T-helper 17 cell (primary cell): ENCODE data around the gene CA11. TPM values are rescaled to one million over a fixed set of nuclear protein-coding genes. Genes with fewer than 3 reads are reported as not detected.

ENCODE experiments used
- ATAC-seq: fragments of 150-1000 bp; cut with Tn5 transposase; 2 replicates; pipeline ENCODE4 v1.10.0; 2021; ENCODE audit warnings: mild to moderate bottlenecking, moderate library complexity
- DNase-seq, 3 donors: peaks; one replicate each; pipeline versions ENCODE4 v3.0.0 to v3.0.0-alpha.2; 2020 to 2021
- H3K9me3 ChIP-seq: one replicate; pipeline ENCODE4 v1.7.0; 2013; ENCODE audit warnings: low read length, mild to moderate bottlenecking; ENCODE audit not compliant: control insufficient read depth, poor library complexity, severe bottlenecking
- H3K27ac Mint-ChIP-seq: one replicate; pipeline ENCODE4 v1.8.0; 2022; ENCODE audit warnings: mild to moderate bottlenecking, moderate library complexity, mixed read lengths
- H3K27me3 Mint-ChIP-seq: one replicate; pipeline ENCODE4 v1.8.0; 2022; ENCODE audit warnings: mixed read lengths
- H3K36me3 Mint-ChIP-seq: one replicate; pipeline ENCODE4 v1.8.0; 2022; ENCODE audit warnings: low read depth, mixed read lengths
- H3K4me1 Mint-ChIP-seq: one replicate; pipeline ENCODE4 v1.8.0; 2022; ENCODE audit warnings: mild to moderate bottlenecking, mixed read lengths
- H3K4me3 Mint-ChIP-seq: one replicate; pipeline ENCODE4 v1.8.0; 2022; ENCODE audit warnings: mild to moderate bottlenecking, moderate library complexity, mixed read lengths
- total RNA-seq, 4 donors: library from RNA in 2 of 4; stranded (reverse) in 2 of 4; gene quantifications; one replicate each; pipeline ENCODE4 v1.2.3 and lab custom pipeline; 2022 to 2026

CA11 gene
- total RNA-seq, 2 donors from 2014 or later: 7.4 to 9.6 TPM

DNA sequence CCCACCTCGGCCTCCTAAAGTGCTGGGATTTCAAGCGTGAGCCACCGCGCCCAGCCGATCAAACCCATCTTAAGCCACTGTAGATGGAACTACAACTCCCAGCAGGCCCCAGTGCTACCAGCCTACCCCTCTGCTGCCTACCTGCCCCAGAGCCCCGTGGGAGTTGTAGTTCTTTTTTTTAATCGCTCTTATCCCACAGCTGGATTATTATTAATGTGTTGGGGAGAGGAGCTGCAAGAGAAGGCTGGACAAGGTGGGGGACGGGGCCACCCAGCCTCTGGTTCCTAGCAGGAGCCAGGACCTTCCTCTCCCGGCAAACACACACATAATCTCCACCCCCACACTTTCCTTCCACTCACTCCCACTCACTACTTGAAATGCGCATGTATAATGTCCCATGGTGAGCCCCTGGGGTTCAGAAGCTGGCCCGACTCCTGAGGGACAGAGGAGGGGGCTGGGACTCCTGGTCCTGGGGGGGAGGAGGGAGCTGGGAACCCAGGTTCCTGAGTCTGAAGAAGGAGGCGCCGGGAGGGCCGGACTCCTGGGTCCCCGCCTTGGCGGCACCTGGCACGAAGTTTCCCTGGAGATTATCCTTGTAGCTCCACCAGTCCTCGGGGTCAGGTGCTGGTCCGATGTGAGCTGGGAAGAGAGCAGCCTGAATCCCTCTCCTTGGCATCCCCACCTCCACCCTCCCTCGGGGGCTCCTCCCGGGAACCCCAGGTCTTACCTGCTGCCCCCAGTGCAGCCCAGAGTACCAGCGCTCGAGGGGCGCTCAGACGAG is 958 bp downstream of the CA11 start:
- H3K27ac Mint-ChIP-seq: peak overlapping the region; percentile 95
- ATAC-seq: peak; percentile 70

DNA sequence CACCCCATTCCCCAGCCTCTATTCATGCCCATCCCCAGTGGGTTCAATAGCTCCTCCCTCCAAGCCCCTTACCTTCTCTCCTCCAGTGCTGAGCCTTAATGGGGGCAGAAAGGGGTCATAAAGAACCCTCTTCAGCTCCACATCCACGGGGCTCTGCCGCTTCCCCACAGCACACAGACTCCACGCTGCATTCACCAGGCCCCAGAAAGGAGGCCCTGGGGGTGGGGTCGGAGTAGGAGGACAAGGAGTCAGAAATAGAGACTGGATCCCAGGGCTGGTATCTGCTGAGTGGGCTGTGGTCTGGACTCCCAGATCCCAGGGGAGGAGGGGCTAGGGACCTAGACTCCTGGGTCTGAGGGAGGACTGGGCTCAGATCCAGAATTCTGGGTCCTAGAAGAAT is 1.6 kb downstream of the CA11 start:
- Mint-ChIP-seq H3K27me3 (no peaks in the 10 kb centered on the region), H3K36me3 (no peaks in the 10 kb centered on the region), H3K4me3 (peak overlapping the region; percentile 98), H3K27ac (peak overlapping the region; percentile 95), H3K4me1 (peaks cover 32% of the 10 kb centered on the region)
- no peak for ATAC-seq
- DNase-seq: no peak
- no peaks in the 10 kb centered on the region for H3K9me3 ChIP-seq

More for the DNA sequence above, 958 bp downstream of the CA11 start:
- Mint-ChIP-seq H3K4me3 (peak overlapping the region; percentile 98), H3K4me1 (peaks cover 32% of the 10 kb centered on the region), H3K27me3 (no peaks in the 10 kb centered on the region), H3K36me3 (no peaks in the 10 kb centered on the region)
- no peaks in the 10 kb centered on the region for H3K9me3 ChIP-seq
- peak; percentile 51 to 62 (median 58) for DNase-seq

DNA sequence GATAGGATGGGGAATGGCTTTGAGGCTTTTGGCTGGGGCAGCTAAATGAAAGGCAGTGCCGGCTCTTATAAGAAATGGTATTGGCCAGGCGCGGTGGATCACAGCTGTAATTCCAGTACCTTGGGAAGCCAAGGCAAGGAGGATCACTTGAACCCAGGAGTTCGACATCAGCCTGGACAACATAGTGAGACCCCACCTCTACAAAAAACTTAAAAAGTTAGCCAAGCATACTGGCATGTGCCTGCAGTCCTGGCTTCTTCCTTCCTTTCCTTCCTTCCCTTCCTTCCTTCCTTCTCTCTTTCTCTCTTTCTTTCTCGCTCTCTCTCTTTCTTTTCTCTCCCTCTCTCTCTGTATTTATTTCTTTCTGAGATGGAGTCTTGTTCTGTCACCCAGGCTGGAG is 3.1 kb downstream of the CA11 start:
- H3K27ac Mint-ChIP-seq: peak overlapping the region; percentile 41
- ATAC-seq: no peak
- no peaks in the 10 kb centered on the region for H3K36me3 Mint-ChIP-seq
- no peaks in the 10 kb centered on the region for H3K27me3 Mint-ChIP-seq
- H3K9me3 ChIP-seq: no peaks in the 10 kb centered on the region
- H3K4me3 Mint-ChIP-seq: no peak overlapping the region
- peaks cover 39% of the 10 kb centered on the region for H3K4me1 Mint-ChIP-seq
- no peak for DNase-seq

DNA sequence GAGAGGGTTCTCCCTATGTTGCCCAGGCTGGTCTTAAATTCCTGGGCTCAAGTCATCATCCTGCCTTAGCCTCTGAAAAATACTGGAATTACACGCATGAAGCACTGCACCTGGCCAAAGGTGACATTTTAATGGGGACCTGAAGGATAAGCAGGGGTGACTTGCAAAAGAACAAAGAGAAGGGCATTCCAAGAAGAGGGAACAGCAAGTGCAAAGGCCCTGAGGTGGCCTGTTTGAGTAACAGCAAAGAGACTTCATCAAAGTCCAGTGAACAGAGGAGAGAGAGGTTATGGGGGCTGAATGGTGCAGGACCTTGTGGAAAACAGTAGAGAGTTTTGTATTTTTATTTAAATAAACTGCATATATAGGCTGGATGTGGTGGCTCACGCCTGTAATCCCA is 4.1 kb downstream of the CA11 start:
- DNase-seq (no peak), ATAC-seq (no peak)
- Mint-ChIP-seq H3K27ac (no peak overlapping the region), H3K4me1 (peaks cover 41% of the 10 kb centered on the region), H3K27me3 (no peaks in the 10 kb centered on the region), H3K4me3 (no peak overlapping the region), H3K36me3 (no peaks in the 10 kb centered on the region)
- H3K9me3 ChIP-seq: no peaks in the 10 kb centered on the region

DNA sequence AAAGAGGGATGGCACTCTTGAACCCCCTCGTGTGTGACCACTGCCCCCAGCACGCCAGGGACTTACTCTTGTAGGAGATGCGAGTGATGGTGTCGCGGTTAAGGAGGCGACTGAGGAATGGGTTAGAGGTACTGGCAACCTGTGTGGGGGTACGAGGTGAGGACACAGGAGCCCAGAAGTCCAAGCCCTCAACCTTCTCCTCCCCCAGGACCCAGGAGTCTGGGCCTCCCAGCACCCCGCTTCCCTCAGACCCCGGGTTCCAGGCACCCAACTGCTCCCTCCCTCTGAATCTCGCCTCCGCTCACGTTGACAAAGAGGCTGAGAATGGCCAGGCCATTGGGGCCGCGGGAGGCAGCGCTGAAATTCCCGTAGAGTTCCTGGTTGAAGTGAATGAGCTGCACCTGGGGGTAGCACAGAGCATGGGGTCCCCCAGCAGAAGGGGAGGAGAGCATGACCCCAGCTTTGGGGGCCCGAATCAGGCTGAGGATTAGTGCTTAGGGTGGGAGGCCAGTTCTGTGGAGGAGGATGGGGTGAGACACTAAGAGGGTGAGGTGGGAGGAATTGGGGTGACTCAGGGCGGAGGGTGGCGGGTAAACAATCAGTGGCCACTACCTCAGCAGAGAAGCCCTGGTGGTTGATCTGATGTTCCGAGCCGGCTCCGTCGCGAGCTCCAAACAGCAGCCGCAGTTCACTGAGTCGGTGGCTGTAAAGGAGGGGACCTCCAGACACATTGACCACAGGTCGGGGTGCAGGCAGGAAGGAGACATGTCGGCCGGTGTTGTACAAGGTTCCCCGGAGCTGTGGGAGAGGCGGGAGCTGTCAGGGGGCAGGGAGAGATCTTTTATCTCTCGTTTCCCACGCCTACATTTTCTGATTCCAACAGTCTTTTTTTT is 6.3 kb downstream of the CA11 start:
- Mint-ChIP-seq H3K36me3 (peaks cover 3% of the 10 kb centered on the region), H3K4me3 (peak overlapping the region; percentile 52), H3K4me1 (peaks cover 33% of the 10 kb centered on the region), H3K27ac (peak overlapping the region; percentile 97), H3K27me3 (no peaks in the 10 kb centered on the region)
- H3K9me3 ChIP-seq: no peaks in the 10 kb centered on the region
- DNase-seq (no peak), ATAC-seq (no peak)

DNA sequence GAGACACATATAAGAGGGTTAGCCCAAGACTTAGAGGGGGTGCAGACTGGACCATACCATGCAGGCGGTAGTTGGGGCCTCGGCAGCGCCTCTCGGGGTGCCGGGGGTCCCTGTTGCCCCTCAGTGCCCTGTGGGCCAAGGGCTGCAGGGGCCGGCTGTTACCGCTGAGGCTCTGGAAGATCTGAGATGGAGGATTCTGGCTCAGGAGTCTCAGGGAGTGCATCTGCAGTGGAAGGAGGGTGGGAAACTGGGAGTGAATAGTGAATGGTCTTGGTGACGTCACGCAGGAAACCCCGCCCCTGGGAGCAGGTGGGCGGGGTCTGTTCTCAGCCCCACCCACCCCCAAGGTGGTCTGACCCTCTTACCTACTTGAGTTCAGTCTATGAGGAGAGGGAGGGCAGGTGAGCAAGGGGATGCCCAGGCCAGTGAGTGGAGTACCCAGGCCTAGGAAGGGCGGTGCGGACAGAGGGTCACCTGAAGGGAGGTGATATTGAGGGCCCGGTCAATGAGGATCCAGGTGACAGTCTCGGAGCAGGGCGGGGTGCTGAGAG is 7.1 kb downstream of the CA11 start:
- H3K9me3 ChIP-seq: no peaks in the 10 kb centered on the region
- Mint-ChIP-seq H3K27ac (peak overlapping the region; percentile 97), H3K4me3 (peak overlapping the region; percentile 99), H3K27me3 (no peaks in the 10 kb centered on the region), H3K4me1 (peaks cover 38% of the 10 kb centered on the region), H3K36me3 (peaks cover 3% of the 10 kb centered on the region)
- DNase-seq: no peak
- no peak for ATAC-seq

DNA sequence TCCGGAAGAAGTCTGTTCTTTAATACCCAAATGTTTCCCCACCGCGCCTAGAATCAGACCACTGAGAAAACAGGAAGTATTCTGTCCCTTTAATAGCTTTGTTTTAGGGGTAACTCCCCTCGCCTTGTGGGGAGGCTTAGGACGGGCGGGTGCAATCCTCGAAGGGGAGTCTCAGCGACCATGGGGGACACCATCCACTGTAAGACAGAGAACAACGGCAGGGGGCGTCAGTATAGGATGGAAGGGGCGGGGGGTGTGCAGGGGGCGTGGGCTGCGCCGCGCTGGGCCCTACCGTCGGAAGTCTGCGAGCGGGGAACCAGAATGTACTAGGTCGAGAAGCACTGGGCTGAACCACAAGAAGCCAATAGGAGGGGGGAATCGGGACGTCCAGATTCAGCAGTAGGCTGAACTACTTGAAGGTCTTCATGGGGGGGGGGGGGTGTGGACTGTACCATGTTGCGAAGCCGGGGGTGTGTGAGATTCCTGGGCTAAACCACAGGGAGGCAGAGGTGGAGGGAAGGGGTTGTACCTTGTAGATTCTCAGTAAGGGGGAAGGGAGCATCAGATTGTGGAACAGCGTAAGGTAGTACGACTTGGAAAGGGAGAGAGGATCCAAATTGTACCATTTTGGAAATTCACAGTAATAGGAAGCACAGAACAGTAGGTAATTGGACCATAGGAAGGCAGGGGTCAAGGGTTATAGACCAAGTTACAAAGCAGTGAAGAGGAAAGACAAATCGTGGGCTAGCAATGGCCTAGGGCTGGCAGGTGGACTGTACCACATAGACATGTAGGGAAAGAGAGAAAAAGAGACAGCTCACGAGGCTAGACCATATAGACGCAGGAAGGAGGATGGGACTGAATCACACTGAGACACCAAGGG is 7.8 kb downstream of the CA11 start:
- DNase-seq (peak; percentile 73 to 79 (median 74)), ATAC-seq (peak; percentile 50)
- H3K9me3 ChIP-seq: no peaks in the 10 kb centered on the region
- Mint-ChIP-seq H3K27ac (peak overlapping the region; percentile 97), H3K4me1 (peaks cover 41% of the 10 kb centered on the region), H3K4me3 (peak overlapping the region; percentile 99), H3K36me3 (peaks cover 3% of the 10 kb centered on the region), H3K27me3 (no peaks in the 10 kb centered on the region)

DNA sequence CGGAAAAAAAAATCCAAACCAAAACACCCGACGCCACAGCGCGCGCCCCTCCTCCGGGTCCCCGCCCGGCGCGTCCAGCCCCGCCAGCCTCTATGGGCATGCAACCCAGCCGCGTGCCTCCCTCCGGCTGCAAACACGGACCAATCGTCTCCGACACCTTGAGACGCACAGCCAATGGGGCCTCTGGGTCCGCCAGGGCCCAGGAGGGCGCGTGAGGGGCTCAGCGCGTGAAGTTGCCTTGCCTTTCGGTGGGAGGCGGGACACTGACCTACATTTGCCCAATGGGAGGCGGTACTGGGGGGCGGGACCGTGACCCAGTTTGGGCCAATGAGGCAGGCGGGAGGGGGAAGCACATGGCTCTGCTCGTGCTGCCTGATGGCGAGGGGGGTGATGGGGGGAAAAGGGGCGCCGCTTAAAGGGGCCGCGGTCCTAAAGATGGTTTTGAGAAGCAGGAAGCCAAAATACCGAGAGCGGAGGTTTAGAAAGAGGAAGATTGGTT is 8.5 kb downstream of the CA11 start:
- ATAC-seq (peak; percentile 77), DNase-seq (peak; percentile 97 to 100 (median 98))
- H3K4me1 Mint-ChIP-seq: peaks cover 38% of the 10 kb centered on the region
- no peaks in the 10 kb centered on the region for H3K27me3 Mint-ChIP-seq
- H3K27ac Mint-ChIP-seq: peak overlapping the region; percentile 97
- peaks cover 3% of the 10 kb centered on the region for H3K36me3 Mint-ChIP-seq
- H3K4me3 Mint-ChIP-seq: peak overlapping the region; percentile 99
- no peaks in the 10 kb centered on the region for H3K9me3 ChIP-seq

DNA sequence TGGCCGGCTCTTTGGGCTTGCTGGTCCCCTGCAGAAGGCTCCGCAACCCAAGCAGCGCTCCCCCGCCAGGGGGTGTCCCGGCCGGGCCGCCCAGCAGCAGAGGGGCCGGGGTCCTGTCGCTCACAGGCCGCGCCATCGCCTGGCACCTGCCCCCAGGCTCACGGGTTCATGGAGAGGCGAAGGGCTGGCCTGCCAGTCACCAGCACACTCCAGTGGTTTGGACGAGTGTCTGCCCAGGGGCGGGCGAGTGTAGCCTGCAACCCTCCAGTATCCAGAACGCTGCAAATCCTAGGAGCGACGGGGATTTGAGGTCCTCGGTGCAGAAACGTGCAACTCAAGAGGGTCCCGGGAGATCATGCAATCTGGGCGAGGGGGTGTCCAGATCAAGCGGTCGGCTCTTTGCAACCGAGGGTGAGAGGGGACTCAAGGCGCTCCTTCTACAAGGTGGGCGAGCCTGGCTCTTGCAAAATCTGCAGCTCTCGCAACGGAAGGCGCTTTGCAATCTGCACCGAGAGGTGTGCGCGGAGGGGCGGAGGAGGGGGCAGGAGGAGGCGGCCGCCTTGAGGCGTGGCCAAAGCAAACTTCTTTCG is 9.0 kb downstream of the CA11 start, which contains the start of gene DBP:
Gene DBP (minus strand): TSS at position 521 of the 590 bp plus-strand sequence. CDS start 385 bp downstream, at position 136.
- Mint-ChIP-seq H3K27ac (peak within 1 kb of the TSS; percentile 97), H3K36me3 (peaks cover 3% of the 10 kb centered on the region), H3K27me3 (no peaks in the 10 kb centered on the region), H3K4me3 (peak within 1 kb of the TSS; percentile 99), H3K4me1 (peaks cover 38% of the 10 kb centered on the region)
- H3K9me3 ChIP-seq: no peaks in the 10 kb centered on the region
- ATAC-seq (no peak), DNase-seq (peak in 1 of 3 donors; percentile 23)

DNA sequence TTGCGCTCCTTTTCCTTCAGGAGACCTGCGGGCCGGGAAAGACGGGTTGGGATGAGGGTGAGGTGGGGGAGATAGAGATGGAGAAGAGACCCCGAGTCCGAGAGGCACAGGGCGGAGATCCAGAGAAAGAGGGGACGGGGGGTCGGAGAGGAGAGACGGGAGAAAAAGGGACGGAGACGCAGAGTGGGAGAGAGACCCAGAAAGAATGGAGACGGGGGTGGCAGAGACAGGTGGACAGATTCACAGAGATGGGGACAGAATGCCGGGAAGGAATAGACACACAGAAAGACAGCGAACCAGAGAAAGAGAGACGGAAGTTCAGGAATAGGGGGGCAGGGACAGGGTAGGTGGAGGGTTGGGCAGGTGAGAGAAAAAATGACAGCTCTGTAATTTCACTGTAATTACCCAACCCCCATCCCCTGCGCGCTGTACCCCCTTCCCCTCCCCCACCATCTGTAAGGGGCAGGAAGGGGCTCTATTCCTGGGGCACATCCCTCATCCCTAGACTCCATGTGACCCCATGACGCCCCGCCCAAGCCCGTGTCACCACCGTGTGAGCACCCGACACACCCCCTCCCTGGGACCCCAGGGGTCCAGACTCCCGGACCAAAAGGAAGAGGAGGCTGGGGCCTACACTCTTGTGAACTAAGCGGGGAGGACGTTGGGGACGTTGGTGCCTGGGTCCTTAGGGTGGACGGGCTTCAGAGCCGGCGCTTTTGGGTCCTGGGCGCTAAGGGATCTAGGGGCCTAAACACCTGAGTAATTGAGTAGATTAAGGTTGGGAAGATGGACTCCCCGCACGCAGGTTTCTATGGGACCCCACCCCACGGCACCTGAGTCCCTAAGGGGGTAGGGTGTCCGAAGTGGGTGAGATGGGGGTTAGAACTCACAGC is 9.8 kb downstream of the CA11 start:
- no peaks in the 10 kb centered on the region for H3K27me3 Mint-ChIP-seq
- peaks cover 3% of the 10 kb centered on the region for H3K36me3 Mint-ChIP-seq
- DNase-seq (peak in 1 of 3 donors; percentile 33), ATAC-seq (no peak)
- H3K4me1 Mint-ChIP-seq: peaks cover 38% of the 10 kb centered on the region
- H3K4me3 Mint-ChIP-seq: peak overlapping the region; percentile 99
- no peaks in the 10 kb centered on the region for H3K9me3 ChIP-seq
- peak overlapping the region; percentile 97 for H3K27ac Mint-ChIP-seq

DNA sequence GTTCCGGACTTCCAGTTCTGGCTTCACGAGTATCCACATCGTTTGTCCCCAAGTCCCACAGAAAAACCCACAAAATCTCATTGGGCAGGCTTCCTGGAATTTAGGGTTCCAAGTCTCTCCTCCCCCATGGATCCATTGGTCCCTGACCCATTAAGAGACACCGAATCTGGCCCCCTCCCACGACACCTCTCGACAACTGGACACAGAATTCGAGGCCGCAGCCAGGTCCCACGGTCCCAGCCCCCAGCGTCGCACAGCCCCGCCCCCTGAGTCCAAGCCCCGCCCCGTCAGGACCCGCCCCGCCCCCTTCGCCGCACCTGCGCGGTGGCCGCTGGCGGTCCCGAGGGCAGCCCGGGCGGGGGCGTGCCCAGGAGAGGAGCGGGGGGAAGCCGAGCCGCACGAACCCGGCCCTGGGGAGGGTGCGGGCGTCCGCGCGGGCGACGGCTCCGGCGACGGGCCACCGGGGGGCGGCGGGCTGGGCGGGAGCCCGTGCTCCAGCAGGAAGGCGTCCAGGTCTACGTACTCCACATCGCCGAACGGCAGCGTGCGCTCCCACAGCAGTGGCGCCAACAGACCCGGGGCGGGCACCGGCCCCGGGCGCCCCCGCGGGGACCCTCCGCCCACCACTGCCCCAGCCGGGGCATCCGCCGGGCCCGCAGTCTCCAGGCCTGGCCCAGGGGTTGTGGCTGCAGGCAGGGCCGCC is 10.6 kb downstream of the CA11 start:
- Mint-ChIP-seq H3K27ac (peak overlapping the region; percentile 97), H3K36me3 (peaks cover 3% of the 10 kb centered on the region), H3K27me3 (no peaks in the 10 kb centered on the region), H3K4me3 (peak overlapping the region; percentile 99), H3K4me1 (peaks cover 41% of the 10 kb centered on the region)
- no peaks in the 10 kb centered on the region for H3K9me3 ChIP-seq
- ATAC-seq (peak; percentile 5), DNase-seq (peak; percentile 71 to 72 (median 72))
